A673 (cell line): ENCODE results near the gene NFXL1. TPM values are rescaled to one million over a fixed set of nuclear protein-coding genes. Genes with fewer than 3 reads are reported as not detected.

ENCODE experiments used
- BruUV-seq: library from RNA; stranded (reverse); fragments of 400-500 nt; replicated peaks from 2 replicates; lab custom pipeline; 2021; lab: Mats Ljungman, UMichigan
- CTCF ChIA-PET: fragments of 300-600 bp; sonication (Branson Sonifier 250); formaldehyde crosslinking; loops from one replicate; lab custom pipeline; 2022; ENCODE audit warnings: antibody characterized with exemption; lab: Charles Lee
- POLR2A ChIA-PET: fragments of 300-600 bp; sonication (Branson Sonifier 250); formaldehyde crosslinking; loops from one replicate; lab custom pipeline; 2022; ENCODE audit warnings: antibody characterized with exemption; ENCODE audit not compliant: low non-redundant PET; lab: Charles Lee
- DNase-seq: peaks from one replicate; pipeline ENCODE4 v3.0.0-alpha.2; 2015; ENCODE audit warnings: low spot score
- H3K27ac ChIP-seq: fragments of 200-600 bp; sonication (generic); 2 replicates; pipeline ENCODE4 v1.5.1; 2016; ENCODE audit warnings: mixed run types, low read depth, mild to moderate bottlenecking, mixed read lengths, antibody characterized with exemption, low read length; ENCODE audit not compliant: poor library complexity, severe bottlenecking
- H3K27me3 ChIP-seq: fragments of 200-600 bp; sonication (generic); replicated peaks from 2 replicates; pipeline ENCODE4 v1.6.1; 2017; ENCODE audit warnings: mixed run types, low read depth, mild to moderate bottlenecking, mixed read lengths, antibody characterized with exemption, low read length; ENCODE audit not compliant: insufficient read depth, poor library complexity
- H3K36me3 ChIP-seq: fragments of 200-600 bp; sonication (generic); 2 replicates; pipeline ENCODE4 v1.6.1; 2016; ENCODE audit warnings: mixed run types, mild to moderate bottlenecking, mixed read lengths, antibody characterized with exemption, low read length; ENCODE audit not compliant: insufficient read depth, poor library complexity, severe bottlenecking
- H3K4me1 ChIP-seq: fragments of 200-600 bp; sonication (generic); 2 replicates; pipeline ENCODE4 v1.6.1; 2017; ENCODE audit warnings: mixed run types, mild to moderate bottlenecking, mixed read lengths, antibody characterized with exemption, low read length; ENCODE audit not compliant: insufficient read depth, poor library complexity, severe bottlenecking
- H3K4me3 ChIP-seq: fragments of 200-600 bp; sonication (generic); 2 replicates; pipeline ENCODE4 v1.5.1; 2016; ENCODE audit warnings: low read depth, mixed run types, mild to moderate bottlenecking, mixed read lengths, low read length; ENCODE audit not compliant: poor library complexity, severe bottlenecking
- H3K9me3 ChIP-seq: fragments of 200-600 bp; sonication (generic); 2 replicates; pipeline ENCODE4 v1.6.1; 2016; ENCODE audit warnings: mixed run types, low read depth, mild to moderate bottlenecking, mixed read lengths, antibody characterized with exemption, low read length; ENCODE audit not compliant: poor library complexity, severe bottlenecking
- CTCF ChIP-seq: fragments of 300-800, 200-600 bp; sonication (generic); conservative IDR thresholded peaks from 2 replicates; pipeline ENCODE4 v1.5.1; 2017; ENCODE audit warnings: low read depth, mild to moderate bottlenecking, antibody characterized with exemption, low read length, moderate library complexity, mixed read lengths
- EZH2 ChIP-seq: fragments of 200-600 bp; sonication (generic); IDR thresholded peaks from 2 replicates; pipeline ENCODE4 v1.6.1; 2017; ENCODE audit warnings: borderline replicate concordance, low read depth, mild to moderate bottlenecking, mixed read lengths, antibody characterized with exemption, low read length; ENCODE audit not compliant: poor library complexity, severe bottlenecking
- intact Hi-C: fragments of 100-400 bp; cut with micrococcal nuclease; formaldehyde crosslinking; loops from one replicate; pipeline ENCODE4 v1.10.0; 2022; ENCODE audit not compliant: unreplicated experiment
- total RNA-seq: library from RNA; stranded (reverse); gene quantifications from 2 replicates; pipeline ENCODE4 v1.2.3, GENCODE V29; 2021

NFXL1 gene
- total RNA-seq, 1 experiment from 2014 or later = 12.1 TPM

GRCh38 chr4:47824840-47825239, 89.5 kb downstream of the NFXL1 start:
- Histone ChIP-seq H3K27ac (no peak overlapping the region), H3K9me3 (no peaks in the 10 kb centered on the region), H3K4me3 (no peak overlapping the region), H3K27me3 (no peaks in the 10 kb centered on the region), H3K36me3 (no peaks in the 10 kb centered on the region), H3K4me1 (no peaks in the 10 kb centered on the region)
- CTCF ChIA-PET = no interaction called here
- no TSS peak for BruUV-seq
- TF ChIP-seq EZH2 (no peak), CTCF (no peak)
- intact Hi-C loops = no loop called here
- DNase-seq = no peak
- POLR2A ChIA-PET = no interaction called here

- peaks cover 5% of the 10 kb centered on the region for H3K27me3 ChIP-seq
- CTCF ChIA-PET = interaction anchor here (0.7 kb wide), 1 partner anchor 97 kb away, joined by 8 read pairs; no protein-coding TSS in a partner anchor
Measured at GRCh38 chr4:47819178-47819577, 95.2 kb downstream of the NFXL1 start.

GRCh38 chr4:47817275-47817674, 97.1 kb downstream of the NFXL1 start:
- ChIA-PET POLR2A (no interaction called here), CTCF (no interaction called here)
- peaks cover 8% of the 10 kb centered on the region for H3K4me1 ChIP-seq
- H3K27ac ChIP-seq = no peak overlapping the region
- H3K27me3 ChIP-seq = peaks cover 5% of the 10 kb centered on the region
- intact Hi-C loops = no loop called here
- no TSS peak for BruUV-seq
- H3K9me3 ChIP-seq = no peaks in the 10 kb centered on the region
- H3K4me3 ChIP-seq = no peak overlapping the region
- TF ChIP-seq CTCF (no peak), EZH2 (no peak)
- no peak for DNase-seq
- no peaks in the 10 kb centered on the region for H3K36me3 ChIP-seq

More at GRCh38 chr4:47819178-47819577, 95.2 kb downstream of the NFXL1 start:
- Histone ChIP-seq H3K36me3 (no peaks in the 10 kb centered on the region), H3K9me3 (no peaks in the 10 kb centered on the region), H3K4me3 (no peak overlapping the region), H3K4me1 (peaks cover 8% of the 10 kb centered on the region), H3K27ac (no peak overlapping the region)
- TF ChIP-seq EZH2 = no peak
- TF ChIP-seq CTCF = no peak
- no TSS peak for BruUV-seq
- POLR2A ChIA-PET = no interaction called here
- no peak for DNase-seq
- intact Hi-C loops = no loop called here
